Measurements from ENCODE around the gene FBXO3. TPM values are rescaled to one million over a fixed set of nuclear protein-coding genes. Genes with fewer than 3 reads are reported as not detected.

The FBXO3 gene
- total and polyA plus RNA-seq, 2 of the 8 experiments (the other 6 are each of a cell fraction or from before 2014, with no cell fraction given), result 15.9 to 25.7 TPM

DNA sequence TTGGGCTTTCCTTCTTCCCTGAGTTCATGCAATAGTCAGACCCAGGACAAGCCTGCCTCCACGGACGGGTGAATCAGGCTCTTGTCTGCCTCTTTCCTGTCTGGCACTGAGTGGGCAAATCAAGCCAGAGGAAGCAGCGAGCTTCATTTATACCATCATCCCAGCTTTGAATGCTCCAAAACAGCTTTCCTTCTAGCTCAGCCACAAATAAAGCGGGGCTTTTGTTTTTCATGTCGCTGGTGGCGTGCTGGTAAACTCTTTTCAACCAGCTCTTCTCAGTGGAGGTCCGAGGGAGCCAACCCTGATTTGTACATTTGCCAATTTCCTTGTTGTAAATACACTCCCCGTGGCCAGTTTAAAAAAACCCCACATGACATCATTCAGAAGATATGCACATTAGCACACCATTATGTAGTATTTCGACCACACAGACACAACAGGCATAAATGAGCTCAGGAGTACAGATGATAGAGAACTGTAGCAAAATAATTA, 82.3 kb downstream of the FBXO3 start:
- Histone ChIP-seq H3K18ac (ENCODE audit: extremely low read depth, low read length) (no peak overlapping the region), H3K9me3 (ENCODE audit: insufficient read depth in 2 of 2, low read depth in 1 of 2, low read length in 1 of 2) (no peaks in the 10 kb centered on the region), H2BK15ac (ENCODE audit: low read length) (no peak overlapping the region), H3K4ac (replicated peaks; ENCODE audit: insufficient read length, low read depth, low read length) (no peak overlapping the region), H3K14ac (ENCODE audit: insufficient read length) (no peak overlapping the region), H3K4me1 (replicated peaks in 1 of 4; ENCODE audit: control insufficient read depth in 3 of 4, insufficient read depth in 4 of 4, low read length in 3 of 4) (peaks cover 2 to 16% (median 10%) of the 10 kb centered on the region in 4 experiments), H3K27ac (ENCODE audit: low read depth, low read length) (no peak overlapping the region), H3K79me1 (ENCODE audit: low read depth, low read length) (no peaks in the 10 kb centered on the region), H3K4me3 (ENCODE audit: extremely low read depth in 1 of 4, insufficient read depth in 2 of 4, low read depth in 3 of 4, low read length in 4 of 4) (no peak overlapping the region), H2BK20ac (ENCODE audit: low read length) (no peak overlapping the region), H2BK5ac (ENCODE audit: low read depth, low read length) (0 out of 2 replicates have a peak overlapping the region, but pooled peaks have one; percentile 5), H3K9ac (replicated peaks in 1 of 4; ENCODE audit: extremely low read depth in 1 of 4, low read depth in 3 of 4, low read length in 3 of 4) (no peak overlapping the region), H4K91ac (replicated peaks; ENCODE audit: insufficient read length, low read length) (no peak overlapping the region), H3K27me3 (replicated peaks in 1 of 4; ENCODE audit: control insufficient read depth in 3 of 4, extremely low read depth in 1 of 4, insufficient read depth in 3 of 4, low read length in 3 of 4) (no peaks in the 10 kb centered on the region), H3K23me2 (ENCODE audit: low read depth, low read length) (no peaks in the 10 kb centered on the region), H3K23ac (ENCODE audit: insufficient read length) (no peak overlapping the region), H3K79me2 (ENCODE audit: control insufficient read depth in 1 of 2, insufficient read depth in 2 of 2, low read length in 2 of 2) (no peaks in the 10 kb centered on the region), H4K8ac (ENCODE audit: extremely low read depth, insufficient read depth, low read length) (no peak overlapping the region), H2BK120ac (replicated peaks; ENCODE audit: low read depth, low read length) (no peak overlapping the region), H2AFZ (ENCODE audit: low read length) (no peak overlapping the region; the same call in 1 of the 2 replicates), H3K36me3 (ENCODE audit: control insufficient read depth in 2 of 4, insufficient read depth in 4 of 4, low read length in 3 of 4) (no peaks in the 10 kb centered on the region), H3K4me2 (ENCODE audit: insufficient read depth in 1 of 2, low read depth in 2 of 2, low read length in 2 of 2) (0 out of 4 replicates have a peak overlapping the region, but pooled peaks of 1 of the 2 experiments have one; percentile 28), H3K56ac (replicated peaks; ENCODE audit: insufficient read length, low read depth, low read length) (no peak overlapping the region), H2AK5ac (ENCODE audit: low read depth, low read length) (no peak overlapping the region), H2BK12ac (ENCODE audit: low read depth, low read length) (no peak overlapping the region), H4K20me1 (replicated peaks in 1 of 2; ENCODE audit: control insufficient read depth in 1 of 2, insufficient read depth in 2 of 2, low read length in 2 of 2) (no peaks in the 10 kb centered on the region), H4K5ac (ENCODE audit: insufficient read length, low read depth, low read length) (no peak overlapping the region)
- FAIRE-seq (no peak), DNase-seq (ENCODE audit: low read depth in 1 of 2, low spot score in 2 of 2) (no peak)
- ChIA-PET POLR2A (ENCODE audit: partially characterized antibody) (no interaction called here), CTCF (ENCODE audit: partially characterized antibody) (interaction anchor here (0.7 to 14.5 kb wide), 8 partner anchors 8 to 327 kb away, joined by 3 to 167 read pairs (median 4); partner anchors contain the start of gene CD59)
- TF ChIP-seq SAP30 (IDR thresholded peaks at IDR 0.05; ENCODE audit: insufficient read depth, insufficient replicate concordance, low read length) (no peak), FOSL1 (IDR thresholded peaks at IDR 0.05; ENCODE audit: insufficient read depth, low read depth, low read length) (no peak), POLR2AphosphoS5 (IDR thresholded peaks at IDR 0.05; ENCODE audit: low read depth, low read length) (no peak), SP4 (IDR thresholded peaks at IDR 0.05; ENCODE audit: low read length) (no peak), SRF (IDR thresholded peaks at IDR 0.05; ENCODE audit: low read depth, low read length) (no peak), SIX5 (IDR thresholded peaks at IDR 0.05; ENCODE audit: low read depth, low read length) (no peak), SIRT6 (IDR thresholded peaks at IDR 0.05; ENCODE audit: low read length) (no peak), NANOG (IDR thresholded peaks at IDR 0.05; ENCODE audit: insufficient read depth, low read depth, low read length, poor library complexity, severe bottlenecking) (no peak), CHD2 (IDR thresholded peaks at IDR 0.05; ENCODE audit: low read length) (no peak), CHD1 (IDR thresholded peaks at IDR 0.05; ENCODE audit: low read depth, low read length) (no peak), CEBPB (IDR thresholded peaks at IDR 0.05; ENCODE audit: low read depth, low read length) (no peak), TAF1 (IDR thresholded peaks at IDR 0.05; ENCODE audit: low read depth, low read length) (no peak), CREB1 (IDR thresholded peaks at IDR 0.05) (no peak), JUND (IDR thresholded peaks at IDR 0.05; ENCODE audit: low read length) (no peak)
- 79% methylated on average over 9 of the region's 9 CpGs; no CpG with 5 or more reads in 1 of the 2 experiments for WGBS, 2 experiments (ENCODE audit: extremely low coverage in 1 of 2, insufficient coverage in 1 of 2, insufficient read length in 1 of 2, insufficient replicate concordance in 2 of 2, low coverage in 1 of 2, low lambda C conversion rate in 2 of 2, missing lambda C conversion rate in 1 of 2)

All from H1 (cell line).